Breast epithelium (tissue), 4 donors: ENCODE data around the gene TOP2B. TPM values are rescaled to one million over a fixed set of nuclear protein-coding genes. Genes with fewer than 3 reads are reported as not detected.

Source experiments
- DNase-seq, 2 donors: peaks; one replicate each; pipeline ENCODE4 v3.0.0-alpha.2; 2019; ENCODE audit warnings: low spot score in 2 of 2
- H3K27ac ChIP-seq, 2 donors: fragments of 200-600 bp; sonication (generic) in 1 of 2; one replicate each; pipeline ENCODE4 v1.5.1; 2016 to 2019; ENCODE audit warnings: mild to moderate bottlenecking in 1 of 2
- H3K27me3 ChIP-seq, 2 donors: fragments of 200-600 bp; sonication (generic) in 1 of 2; one replicate each; pipeline versions ENCODE4 v1.5.1 to v1.6.0; 2017 to 2019; ENCODE audit warnings: control low read depth in 1 of 2, mild to moderate bottlenecking in 1 of 2
- H3K36me3 ChIP-seq: fragments of 200-600 bp; one replicate; pipeline ENCODE4 v1.5.1; 2019
- H3K4me1 ChIP-seq, 2 donors: fragments of 200-600 bp; sonication (generic); one replicate each; pipeline ENCODE4 v1.5.1; 2016 to 2019; ENCODE audit warnings: control low read depth in 1 of 2
- H3K4me3 ChIP-seq, 3 donors: fragments of 200-600 bp; sonication (generic); 1 replicate in 2 of 3; 2 replicates in 1 of 3; pipeline ENCODE4 v1.5.1; 2016 to 2019; ENCODE audit warnings: mild to moderate bottlenecking in 3 of 3, moderate library complexity in 2 of 3
- H3K9me3 ChIP-seq, 2 donors: fragments of 200-600 bp; sonication (generic) in 1 of 2; one replicate each; pipeline ENCODE4 v1.5.1; 2016 to 2019; ENCODE audit warnings: control low read depth in 1 of 2
- CTCF ChIP-seq, 3 donors: fragments of 450-650 bp; IDR thresholded peaks; one replicate each; pipeline ENCODE4 v1.5.1; 2016 to 2017; ENCODE audit warnings: antibody characterized with exemption in 3 of 3, mild to moderate bottlenecking in 3 of 3, moderate library complexity in 3 of 3
- POLR2A ChIP-seq: fragments of 450-650 bp; IDR thresholded peaks from one replicate; pipeline ENCODE4 v1.6.1; 2016; ENCODE audit warnings: antibody characterized with exemption, mild to moderate bottlenecking, moderate library complexity
- POLR2AphosphoS5 ChIP-seq, 3 donors: sonication (generic); formaldehyde crosslinking; IDR thresholded peaks; one replicate each; pipeline ENCODE4 v1.6.1; 2017; ENCODE audit warnings: antibody characterized with exemption in 3 of 3
- intact Hi-C: fragments of 100-400 bp; cut with DNase I; formaldehyde crosslinking; loops from one replicate; pipeline ENCODE4 v1.15.1; 2023; ENCODE audit warnings: low total_unique reads
- total RNA-seq, 3 donors: library from RNA; depleted of rRNA; stranded (reverse); fragments of >200 nt; gene quantifications; one replicate each; pipeline ENCODE4 v1.1.0, GENCODE V29; 2016

The TOP2B gene
- total RNA-seq, 3 donors from 2014 or later = 79.8 to 145 (median 125) TPM

DNA sequence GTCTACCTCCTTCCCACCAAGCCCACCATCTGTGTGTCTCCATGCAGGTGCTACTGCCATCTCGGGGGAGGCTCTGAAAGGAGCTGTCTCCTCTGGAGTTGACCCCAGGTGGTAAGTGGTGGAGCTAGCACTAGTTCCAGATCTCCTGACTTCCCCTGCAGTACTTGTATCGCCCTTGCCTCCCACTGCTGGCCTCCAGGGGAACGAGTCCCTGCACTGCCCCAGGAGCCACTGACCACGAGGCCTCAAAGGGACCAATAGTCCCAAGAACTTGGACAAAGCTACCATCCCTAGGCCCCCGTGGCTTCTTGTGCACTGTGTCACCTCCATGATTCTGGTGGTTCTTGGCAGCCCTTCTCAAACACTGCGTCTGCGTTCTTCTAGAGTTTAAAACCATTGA is 98.9 kb downstream of the TOP2B start:
- TF ChIP-seq POLR2A = no peak
- TF ChIP-seq CTCF (IDR thresholded peaks at IDR 0.05) = no peak
- no peak for TF ChIP-seq POLR2AphosphoS5 (IDR thresholded peaks at IDR 0.05)
- Histone ChIP-seq H3K9me3 (no peaks in the 10 kb centered on the region), H3K27me3 (no peaks in the 10 kb centered on the region), H3K27ac (no peak overlapping the region), H3K4me3 (no peak overlapping the region), H3K36me3 (no peaks in the 10 kb centered on the region), H3K4me1 (no peaks in the 10 kb centered on the region)
- DNase-seq = no peak
- intact Hi-C loops = no loop called here

DNA sequence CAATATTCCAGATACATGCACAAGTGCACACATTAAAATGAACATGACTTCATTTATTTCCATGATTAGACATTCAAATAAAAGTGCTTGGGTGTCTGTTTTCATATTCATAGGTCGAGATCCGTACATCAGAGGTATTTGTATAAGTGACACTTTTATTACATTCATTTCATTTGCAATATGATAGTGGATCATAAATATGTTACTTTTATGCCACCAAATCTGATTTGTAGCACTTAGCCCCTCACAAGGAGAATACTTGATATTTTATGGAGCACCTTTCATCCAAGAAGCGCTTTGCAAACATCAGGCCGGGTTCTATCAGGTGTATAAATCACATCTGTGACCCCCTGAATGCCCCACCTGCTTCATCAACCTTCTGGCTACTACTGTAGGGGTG is 100.6 kb downstream of the TOP2B start:
- no peaks in the 10 kb centered on the region for H3K4me1 ChIP-seq
- no peak for TF ChIP-seq POLR2AphosphoS5 (IDR thresholded peaks at IDR 0.05)
- TF ChIP-seq POLR2A = no peak
- no peak for TF ChIP-seq CTCF (IDR thresholded peaks at IDR 0.05)
- H3K27ac ChIP-seq = no peak overlapping the region
- no peak for DNase-seq
- no peaks in the 10 kb centered on the region for H3K36me3 ChIP-seq
- no peaks in the 10 kb centered on the region for H3K9me3 ChIP-seq
- no peak overlapping the region for H3K4me3 ChIP-seq
- H3K27me3 ChIP-seq = no peaks in the 10 kb centered on the region
- intact Hi-C loops = no loop called here

GRCh38 chr3:25563601-25564000 is 101.1 kb downstream of the TOP2B start:
- intact Hi-C loops = no loop called here
- Histone ChIP-seq H3K27me3 (no peaks in the 10 kb centered on the region), H3K4me1 (no peaks in the 10 kb centered on the region), H3K27ac (no peak overlapping the region), H3K4me3 (no peak overlapping the region), H3K9me3 (no peaks in the 10 kb centered on the region), H3K36me3 (no peaks in the 10 kb centered on the region)
- TF ChIP-seq POLR2AphosphoS5 (IDR thresholded peaks at IDR 0.05) (no peak), CTCF (IDR thresholded peaks at IDR 0.05) (no peak), POLR2A (no peak)
- DNase-seq = no peak

GRCh38 chr3:25558796-25559195 is 105.9 kb downstream of the TOP2B start:
- Histone ChIP-seq H3K36me3 (no peaks in the 10 kb centered on the region), H3K4me1 (no peaks in the 10 kb centered on the region), H3K9me3 (no peaks in the 10 kb centered on the region), H3K4me3 (no peak overlapping the region), H3K27ac (no peak overlapping the region), H3K27me3 (no peaks in the 10 kb centered on the region)
- intact Hi-C loops = no loop called here
- TF ChIP-seq POLR2A (no peak), CTCF (IDR thresholded peaks at IDR 0.05) (no peak), POLR2AphosphoS5 (IDR thresholded peaks at IDR 0.05) (no peak)
- no peak for DNase-seq

DNA sequence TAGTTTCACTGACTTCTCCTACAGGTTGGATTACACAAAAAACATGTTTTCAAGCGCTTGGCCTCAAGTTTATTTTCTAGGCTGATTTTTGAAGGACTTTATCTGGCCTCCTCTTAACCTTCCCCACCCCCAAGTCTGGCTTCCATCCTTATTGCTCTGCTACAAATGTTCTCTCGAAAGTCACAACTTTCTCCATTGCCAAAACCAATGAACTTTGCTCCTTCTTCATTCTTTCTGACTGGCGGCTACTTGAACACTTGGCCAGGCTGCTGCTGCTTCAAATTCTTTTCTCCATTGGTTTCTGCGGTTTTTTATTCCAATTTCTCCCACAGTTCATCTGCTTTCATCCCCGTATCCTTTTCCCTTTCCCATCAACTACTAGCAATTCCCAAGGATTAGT is 106.6 kb downstream of the TOP2B start:
- Histone ChIP-seq H3K36me3 (no peaks in the 10 kb centered on the region), H3K4me3 (no peak overlapping the region), H3K9me3 (no peaks in the 10 kb centered on the region), H3K4me1 (no peaks in the 10 kb centered on the region), H3K27me3 (no peaks in the 10 kb centered on the region), H3K27ac (peak overlapping the region in 1 of 2 donors; percentile 25)
- DNase-seq = no peak
- TF ChIP-seq CTCF (IDR thresholded peaks at IDR 0.05) (no peak), POLR2AphosphoS5 (IDR thresholded peaks at IDR 0.05) (peak in 1 of 3 donors; percentile 56)
- intact Hi-C loops = no loop called here
